ENCODE measurements around the gene ZNF394.

Gene ZNF394

DNA sequence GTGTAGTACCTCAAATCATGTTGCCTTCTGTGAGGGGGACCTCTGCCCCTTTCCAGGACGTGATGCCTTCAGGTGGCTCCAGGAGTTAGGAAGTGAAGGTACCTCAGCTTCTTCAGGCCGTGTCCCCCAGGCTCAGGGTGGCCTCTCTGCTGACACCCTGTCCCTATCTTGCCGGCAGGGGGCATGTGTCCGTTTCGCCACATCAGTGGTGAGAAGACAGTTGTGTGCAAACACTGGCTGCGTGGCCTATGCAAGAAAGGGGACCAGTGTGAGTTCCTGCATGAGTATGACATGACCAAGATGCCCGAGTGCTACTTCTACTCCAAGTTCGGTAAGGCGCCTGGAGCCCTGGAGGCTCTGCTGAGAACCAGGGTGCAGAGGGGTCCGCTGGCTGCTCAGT, 52.1 kb downstream of the ZNF394 start:
- DNase-seq, result no peak

DNA sequence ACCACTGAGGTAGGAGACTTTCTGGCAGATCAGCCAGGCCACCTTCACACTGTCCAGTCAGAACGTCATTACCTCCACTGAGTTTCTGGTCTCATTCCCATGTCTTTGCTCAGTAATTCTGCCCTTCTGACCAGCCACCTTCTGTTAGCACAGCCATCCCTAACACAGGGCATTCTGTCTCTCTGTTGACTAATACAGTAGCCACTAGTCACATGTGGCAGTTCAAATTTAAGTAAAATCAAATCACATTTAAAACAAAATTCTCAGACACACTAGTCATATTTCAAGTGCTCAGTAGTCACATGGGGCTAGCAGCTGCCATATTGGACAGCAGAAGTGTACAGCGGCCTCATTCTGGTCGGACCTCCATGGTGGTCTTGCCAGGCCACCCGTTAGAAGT, 54.0 kb downstream of the ZNF394 start:
- DNase-seq, result no peak
